GM12873 (cell line): ENCODE measurements around the gene TRIM41.
A peak's percentile ranks its signal among the peaks of the same experiment; 100 is the strongest.

Experiments
- TF ChIP-seq, protein P1 (sequence below): IDR thresholded peaks from 2 replicates; pipeline ENCODE4 v1.5.1; 2012; ENCODE audit warnings: low read depth, mild to moderate bottlenecking, moderate library complexity, low read length, control low read depth; ENCODE audit not compliant: insufficient read depth; ENCODE audit errors: missing control alignments

TRIM41 gene

DNA sequence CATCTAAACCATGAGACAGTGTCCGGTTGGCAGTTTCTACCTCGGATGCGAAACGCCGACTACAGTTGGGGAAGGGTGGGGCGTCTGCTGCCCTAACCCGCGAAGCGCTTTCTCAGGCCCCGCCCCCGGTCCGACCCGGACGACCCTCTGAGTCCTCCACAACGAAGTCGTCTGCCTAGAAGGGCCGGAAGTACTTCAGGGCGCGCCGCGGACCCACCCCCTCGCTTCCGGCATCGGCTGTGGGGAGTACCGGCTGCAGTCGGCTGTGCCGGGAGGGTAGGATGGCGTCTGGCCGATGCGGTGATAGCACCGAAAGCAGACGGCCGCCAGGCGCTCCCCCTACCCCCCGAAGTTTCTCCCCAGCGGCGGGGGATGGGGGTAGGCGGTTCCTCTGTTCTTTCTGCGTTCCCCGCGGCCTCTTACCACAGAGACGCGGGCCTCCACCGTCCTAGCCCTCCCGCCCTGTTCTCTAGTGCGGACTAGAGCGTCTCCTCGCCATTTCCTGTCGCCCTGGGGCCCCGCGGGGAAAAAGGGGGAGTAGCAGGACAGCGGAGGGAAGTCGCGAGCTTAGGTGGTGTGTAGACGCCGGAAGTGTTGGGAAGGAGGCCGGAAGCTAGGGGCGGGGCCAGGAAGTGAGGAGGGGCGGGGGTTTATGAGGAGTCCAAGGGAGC, at the start of gene TRIM41:
Gene TRIM41 (plus strand): TSS at position 224 of the 671 bp plus-strand sequence. CDS start 719 bp downstream, outside the sequence.
- TF ChIP-seq, protein P1, sequence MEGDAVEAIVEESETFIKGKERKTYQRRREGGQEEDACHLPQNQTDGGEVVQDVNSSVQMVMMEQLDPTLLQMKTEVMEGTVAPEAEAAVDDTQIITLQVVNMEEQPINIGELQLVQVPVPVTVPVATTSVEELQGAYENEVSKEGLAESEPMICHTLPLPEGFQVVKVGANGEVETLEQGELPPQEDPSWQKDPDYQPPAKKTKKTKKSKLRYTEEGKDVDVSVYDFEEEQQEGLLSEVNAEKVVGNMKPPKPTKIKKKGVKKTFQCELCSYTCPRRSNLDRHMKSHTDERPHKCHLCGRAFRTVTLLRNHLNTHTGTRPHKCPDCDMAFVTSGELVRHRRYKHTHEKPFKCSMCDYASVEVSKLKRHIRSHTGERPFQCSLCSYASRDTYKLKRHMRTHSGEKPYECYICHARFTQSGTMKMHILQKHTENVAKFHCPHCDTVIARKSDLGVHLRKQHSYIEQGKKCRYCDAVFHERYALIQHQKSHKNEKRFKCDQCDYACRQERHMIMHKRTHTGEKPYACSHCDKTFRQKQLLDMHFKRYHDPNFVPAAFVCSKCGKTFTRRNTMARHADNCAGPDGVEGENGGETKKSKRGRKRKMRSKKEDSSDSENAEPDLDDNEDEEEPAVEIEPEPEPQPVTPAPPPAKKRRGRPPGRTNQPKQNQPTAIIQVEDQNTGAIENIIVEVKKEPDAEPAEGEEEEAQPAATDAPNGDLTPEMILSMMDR = peak; percentile 5

DNA sequence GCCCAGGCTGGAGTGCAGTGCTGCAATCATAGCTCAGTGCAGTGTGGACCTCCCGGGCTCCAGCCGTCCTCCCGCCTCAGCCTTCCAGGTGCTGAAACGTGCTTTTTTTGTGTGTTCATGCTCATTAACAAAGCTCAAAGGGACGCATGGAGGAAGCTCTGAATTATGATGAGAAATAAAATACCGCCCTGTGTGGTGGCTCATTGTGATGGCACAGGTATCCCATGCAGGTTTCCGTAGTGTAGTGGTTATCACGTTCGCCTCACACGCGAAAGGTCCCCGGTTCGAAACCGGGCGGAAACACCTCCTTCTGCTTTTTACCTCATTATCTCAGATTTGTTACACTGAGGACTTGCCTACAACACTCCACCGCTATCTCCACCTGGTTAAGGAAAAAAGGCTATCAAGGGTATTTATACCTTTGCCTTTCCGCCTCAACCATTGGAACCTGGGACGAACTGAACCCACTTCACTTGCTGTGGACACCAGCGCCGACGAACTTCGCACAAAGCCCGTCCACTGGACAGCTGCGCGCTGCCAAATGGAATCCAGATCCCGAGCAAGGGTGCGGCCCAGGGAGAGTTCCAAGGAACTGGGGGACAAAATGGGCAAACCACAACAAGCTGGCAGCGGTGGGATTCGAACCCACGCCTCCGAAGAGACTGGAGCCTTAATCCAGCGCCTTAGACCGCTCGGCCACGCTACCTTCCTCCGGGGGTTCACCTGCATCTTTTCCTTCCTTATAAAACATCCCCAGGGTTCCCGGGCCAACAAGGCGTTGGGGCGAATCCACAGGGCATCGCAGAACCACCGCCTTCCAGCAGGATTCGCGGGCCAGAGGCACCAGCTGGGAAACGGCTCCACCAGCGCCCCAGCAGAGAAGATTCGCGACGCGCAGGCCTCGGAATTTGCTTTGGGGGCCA, 49.4 kb upstream of the TRIM41 start:
- TF ChIP-seq, protein P1 = no peak

DNA sequence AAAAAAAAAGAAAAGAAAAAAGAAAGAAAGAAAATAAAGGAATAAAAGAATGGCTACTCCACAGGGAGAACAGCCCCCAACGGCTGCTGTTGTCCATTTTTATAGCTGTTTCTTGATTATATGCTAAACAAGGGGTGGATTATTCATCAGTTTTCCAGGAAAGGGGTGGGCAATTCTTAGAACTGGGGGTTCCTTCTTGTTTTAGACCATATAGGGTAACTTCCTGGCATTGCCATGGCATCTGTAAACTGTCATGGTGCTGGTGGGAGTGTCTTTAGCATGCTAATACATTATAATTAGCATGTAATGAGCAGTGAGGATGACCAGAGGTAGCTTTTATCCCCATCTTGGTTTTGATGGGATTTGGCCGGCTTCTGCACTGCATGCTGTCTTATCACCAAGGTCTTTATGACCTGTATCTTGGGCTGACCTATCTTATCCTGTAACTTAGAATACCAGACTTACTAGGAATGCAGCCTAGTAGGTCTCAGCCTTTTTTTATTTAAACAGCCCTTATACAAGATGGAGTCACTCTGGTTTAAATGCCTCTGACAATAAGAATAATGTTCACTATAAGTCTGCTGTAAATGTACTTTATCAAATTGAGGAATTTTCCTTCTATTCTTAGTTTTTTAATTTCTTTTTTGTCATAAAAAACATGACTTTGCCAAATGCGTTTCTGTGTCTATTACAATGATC, 46.7 kb upstream of the TRIM41 start:
- TF ChIP-seq, protein P1 = no peak

DNA sequence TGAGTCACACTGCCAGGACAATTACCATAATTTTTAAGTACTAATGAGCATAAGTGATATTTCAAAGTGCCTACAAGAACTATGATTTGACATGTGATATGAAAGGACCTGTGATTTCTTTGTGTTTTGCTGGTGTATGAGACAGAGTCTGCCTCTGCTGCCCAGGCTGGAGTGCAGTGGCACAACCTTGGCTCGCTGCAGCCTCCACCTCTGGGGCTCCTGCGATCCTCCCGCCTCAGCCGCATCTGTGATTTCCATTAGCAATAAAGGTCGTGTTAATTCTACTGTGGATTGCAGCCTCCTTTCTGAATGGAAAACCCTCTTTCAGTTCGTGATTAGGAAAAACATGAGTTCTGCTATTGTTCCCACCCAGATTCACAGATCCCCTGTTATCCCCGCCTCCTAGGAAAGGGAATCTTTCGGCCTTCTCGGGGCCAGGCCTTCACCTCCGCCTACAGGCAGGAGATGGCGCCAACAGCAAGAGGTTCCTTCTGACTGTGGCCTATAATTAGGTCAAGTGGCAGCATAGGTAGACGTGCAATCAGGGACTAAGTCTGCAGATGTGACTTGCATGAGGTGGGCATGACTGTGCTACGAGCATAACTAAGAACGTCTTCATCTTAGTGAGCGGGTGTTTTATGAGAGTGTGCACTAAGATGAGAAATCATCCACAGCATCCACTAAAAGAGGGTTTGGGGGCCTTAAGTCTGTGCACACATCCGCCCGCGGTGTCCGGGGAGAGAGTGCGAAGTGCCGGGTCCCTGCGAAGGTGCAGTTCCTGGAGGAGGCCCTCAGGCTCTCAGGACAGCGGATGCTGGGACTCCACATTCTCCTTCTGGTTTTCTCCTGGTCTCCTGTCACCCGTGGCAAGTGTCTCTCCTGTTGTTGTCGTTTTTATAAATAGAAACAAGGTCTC, 41.2 kb upstream of the TRIM41 start:
- TF ChIP-seq, protein P1 = peak; percentile 87

DNA sequence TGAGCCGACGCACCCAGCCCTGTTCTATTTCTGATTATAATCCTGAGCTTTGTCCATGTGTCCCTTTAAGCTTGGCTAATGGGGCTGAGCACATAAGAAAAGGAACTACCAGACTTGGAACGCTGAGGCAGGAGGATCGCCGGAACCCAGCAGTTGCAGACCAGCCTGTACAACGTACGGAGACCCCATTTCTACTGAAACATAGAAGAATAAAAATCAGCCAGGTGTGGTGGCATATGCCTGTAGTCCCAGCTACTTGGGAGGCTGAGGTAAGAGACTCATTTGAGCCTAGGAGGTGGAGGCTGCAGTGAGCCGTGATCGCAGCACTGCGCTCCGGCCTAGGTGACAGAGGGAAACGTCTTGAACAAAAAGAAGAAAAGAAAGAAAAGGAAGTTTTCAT, 40.4 kb upstream of the TRIM41 start:
- TF ChIP-seq, protein P1 = no peak

DNA sequence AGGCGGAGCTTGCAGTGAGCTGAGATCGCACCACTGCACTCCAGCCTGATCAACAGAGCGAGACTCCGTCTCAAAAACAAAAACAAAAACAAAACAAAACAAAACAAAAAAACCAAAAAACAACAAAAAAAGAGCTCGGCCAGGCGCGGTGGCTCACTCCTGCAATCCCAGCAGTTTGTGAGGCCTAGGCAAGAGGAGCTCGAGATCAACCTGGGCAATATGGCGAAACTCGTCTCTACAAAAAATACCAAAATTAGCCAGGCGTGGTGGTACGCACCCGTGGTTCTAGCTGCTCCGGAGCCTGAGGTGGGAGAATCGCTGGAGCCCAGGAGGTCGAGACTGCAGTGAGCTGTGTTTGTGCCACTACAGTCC, 38.2 kb upstream of the TRIM41 start:
- TF ChIP-seq, protein P1 = no peak
